ENCODE measurements around the gene UCHL3. TPM values are rescaled to one million over a fixed set of nuclear protein-coding genes. Genes with fewer than 3 reads are reported as not detected.

The UCHL3 gene
- total and polyA plus RNA-seq, 10 of the 15 experiments (the other 5 are each of a cell fraction or from before 2014, with no cell fraction given), result 52.5 to 179 (median 104) TPM

DNA sequence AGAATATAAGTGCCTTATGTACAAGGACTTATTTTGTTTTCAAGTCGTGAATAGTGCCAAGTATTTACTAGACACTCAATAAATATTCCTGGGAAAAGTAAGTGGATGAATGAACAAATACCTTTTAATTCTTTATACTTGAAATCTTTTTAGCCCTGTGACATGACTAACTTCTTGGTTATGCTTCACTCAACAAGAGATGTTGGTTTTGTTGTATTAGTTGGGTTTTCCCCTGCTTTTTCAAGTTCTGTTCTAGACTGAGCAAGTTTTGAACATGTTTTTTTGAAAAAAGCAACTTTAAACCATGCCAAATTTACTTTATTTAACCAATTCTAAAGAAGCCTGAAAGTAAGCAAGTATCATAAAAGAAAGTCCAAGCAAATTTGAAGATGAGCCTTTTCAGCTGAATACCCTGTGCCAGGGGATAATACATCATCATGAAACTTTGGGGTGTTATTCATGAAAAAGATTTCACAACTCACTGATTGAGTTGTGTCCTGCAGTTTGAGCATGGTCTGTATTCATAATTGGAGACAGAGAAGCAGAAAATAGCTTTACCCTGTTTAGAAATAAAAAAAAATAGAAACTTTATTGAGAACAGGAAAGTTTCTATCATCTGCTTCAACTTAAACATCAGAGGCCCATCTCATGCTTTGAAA is 97.7 kb downstream of the UCHL3 start (continued):
- TF ChIP-seq ZNF384 (IDR thresholded peaks at IDR 0.05; ENCODE audit: borderline replicate concordance, low read depth, low read length), result peak; percentile 29; the same call in 1 of the 2 replicates
- TF ChIP-seq, protein P1, sequence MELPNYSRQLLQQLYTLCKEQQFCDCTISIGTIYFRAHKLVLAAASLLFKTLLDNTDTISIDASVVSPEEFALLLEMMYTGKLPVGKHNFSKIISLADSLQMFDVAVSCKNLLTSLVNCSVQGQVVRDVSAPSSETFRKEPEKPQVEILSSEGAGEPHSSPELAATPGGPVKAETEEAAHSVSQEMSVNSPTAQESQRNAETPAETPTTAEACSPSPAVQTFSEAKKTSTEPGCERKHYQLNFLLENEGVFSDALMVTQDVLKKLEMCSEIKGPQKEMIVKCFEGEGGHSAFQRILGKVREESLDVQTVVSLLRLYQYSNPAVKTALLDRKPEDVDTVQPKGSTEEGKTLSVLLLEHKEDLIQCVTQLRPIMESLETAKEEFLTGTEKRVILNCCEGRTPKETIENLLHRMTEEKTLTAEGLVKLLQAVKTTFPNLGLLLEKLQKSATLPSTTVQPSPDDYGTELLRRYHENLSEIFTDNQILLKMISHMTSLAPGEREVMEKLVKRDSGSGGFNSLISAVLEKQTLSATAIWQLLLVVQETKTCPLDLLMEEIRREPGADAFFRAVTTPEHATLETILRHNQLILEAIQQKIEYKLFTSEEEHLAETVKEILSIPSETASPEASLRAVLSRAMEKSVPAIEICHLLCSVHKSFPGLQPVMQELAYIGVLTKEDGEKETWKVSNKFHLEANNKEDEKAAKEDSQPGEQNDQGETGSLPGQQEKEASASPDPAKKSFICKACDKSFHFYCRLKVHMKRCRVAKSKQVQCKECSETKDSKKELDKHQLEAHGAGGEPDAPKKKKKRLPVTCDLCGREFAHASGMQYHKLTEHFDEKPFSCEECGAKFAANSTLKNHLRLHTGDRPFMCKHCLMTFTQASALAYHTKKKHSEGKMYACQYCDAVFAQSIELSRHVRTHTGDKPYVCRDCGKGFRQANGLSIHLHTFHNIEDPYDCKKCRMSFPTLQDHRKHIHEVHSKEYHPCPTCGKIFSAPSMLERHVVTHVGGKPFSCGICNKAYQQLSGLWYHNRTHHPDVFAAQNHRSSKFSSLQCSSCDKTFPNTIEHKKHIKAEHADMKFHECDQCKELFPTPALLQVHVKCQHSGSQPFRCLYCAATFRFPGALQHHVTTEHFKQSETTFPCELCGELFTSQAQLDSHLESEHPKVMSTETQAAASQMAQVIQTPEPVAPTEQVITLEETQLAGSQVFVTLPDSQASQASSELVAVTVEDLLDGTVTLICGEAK (IDR thresholded peaks at IDR 0.05; ENCODE audit: borderline replicate concordance), result peak; percentile 92
- TF ChIP-seq, protein P2, sequence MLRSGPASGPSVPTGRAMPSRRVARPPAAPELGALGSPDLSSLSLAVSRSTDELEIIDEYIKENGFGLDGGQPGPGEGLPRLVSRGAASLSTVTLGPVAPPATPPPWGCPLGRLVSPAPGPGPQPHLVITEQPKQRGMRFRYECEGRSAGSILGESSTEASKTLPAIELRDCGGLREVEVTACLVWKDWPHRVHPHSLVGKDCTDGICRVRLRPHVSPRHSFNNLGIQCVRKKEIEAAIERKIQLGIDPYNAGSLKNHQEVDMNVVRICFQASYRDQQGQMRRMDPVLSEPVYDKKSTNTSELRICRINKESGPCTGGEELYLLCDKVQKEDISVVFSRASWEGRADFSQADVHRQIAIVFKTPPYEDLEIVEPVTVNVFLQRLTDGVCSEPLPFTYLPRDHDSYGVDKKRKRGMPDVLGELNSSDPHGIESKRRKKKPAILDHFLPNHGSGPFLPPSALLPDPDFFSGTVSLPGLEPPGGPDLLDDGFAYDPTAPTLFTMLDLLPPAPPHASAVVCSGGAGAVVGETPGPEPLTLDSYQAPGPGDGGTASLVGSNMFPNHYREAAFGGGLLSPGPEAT (IDR thresholded peaks at IDR 0.05; ENCODE audit: low read depth), result peak; percentile 62

GRCh38 chr13:75648446-75648845 is 98.9 kb downstream of the UCHL3 start:
- Histone ChIP-seq H4K20me1 (ENCODE audit: control insufficient read depth, insufficient read depth) (no peaks in the 10 kb centered on the region), H3K4me3 (no peak overlapping the region), H3K4me2 (ENCODE audit: control insufficient read depth, insufficient read depth) (peak overlapping the region; percentile 38; the same call in 1 of the 2 replicates), H3K4me1 (ENCODE audit: control insufficient read depth, insufficient read depth, low read length) (peaks cover 24% of the 10 kb centered on the region), H3K9ac (ENCODE audit: control insufficient read depth, insufficient read depth, low read length) (no peak overlapping the region), H2AFZ (ENCODE audit: control insufficient read depth, low read depth, low read length) (no peak overlapping the region), H3K9me3 (replicated peaks; ENCODE audit: control insufficient read depth, insufficient read depth, low read length) (no peaks in the 10 kb centered on the region), H3K79me2 (ENCODE audit: control insufficient read depth, insufficient read depth, low read length) (no peaks in the 10 kb centered on the region; the same call in 1 of the 2 replicates), H3K27ac (ENCODE audit: control insufficient read depth, insufficient read depth) (peak overlapping the region; percentile 76), H3K36me3 (ENCODE audit: control insufficient read depth in 2 of 2, insufficient read depth in 2 of 2, low read length in 1 of 2) (no peaks in the 10 kb centered on the region), H3K27me3 (replicated peaks in 1 of 2; ENCODE audit: control insufficient read depth in 2 of 2, insufficient read depth in 2 of 2, low read length in 1 of 2) (no peaks in the 10 kb centered on the region)
- no peak for FAIRE-seq
- in situ Hi-C loops (cut with MboI), result no loop called here
- ChIA-PET RAD21 (ENCODE audit: unreplicated experiment) (interaction anchor here (1.0 to 1.6 kb wide), 3 partner anchors 9 to 113 kb away, joined by 3 to 7 read pairs (median 3); no protein-coding TSS in a partner anchor), POLR2A (no interaction called here), CTCF (interaction anchor here (1.6 to 2.2 kb wide), 2 partner anchors 47 to 222 kb away, joined by 4 to 7 read pairs; no protein-coding TSS in a partner anchor), SMC1A (ENCODE audit: uncharacterized antibody, unreplicated experiment) (interaction anchor here (0.5 to 1.8 kb wide), 6 partner anchors 9 to 198 kb away, joined by 3 to 10 read pairs (median 4); no protein-coding TSS in a partner anchor)
- no peak for DNase-seq (ENCODE audit: low read depth, low spot score)
- TF ChIP-seq NR2C1 (IDR thresholded peaks at IDR 0.05) (no peak), ZNF384 (IDR thresholded peaks at IDR 0.05; ENCODE audit: borderline replicate concordance, low read depth, low read length) (no peak), MTA2 (IDR thresholded peaks at IDR 0.05; ENCODE audit: low read depth) (no peak), RAD21 (IDR thresholded peaks at IDR 0.05; ENCODE audit: insufficient read depth, low read depth, low read length) (no peak), BMI1 (IDR thresholded peaks at IDR 0.05; ENCODE audit: borderline replicate concordance) (no peak), ZNF207 (IDR thresholded peaks at IDR 0.05; ENCODE audit: borderline replicate concordance) (no peak), TAF1 (IDR thresholded peaks at IDR 0.05; ENCODE audit: borderline replicate concordance, low read depth, low read length) (no peak), CREB1 (IDR thresholded peaks at IDR 0.05; ENCODE audit: low read depth) (no peak), STAT3 (IDR thresholded peaks at IDR 0.05; ENCODE audit: low read depth, low read length) (no peak), JUND (IDR thresholded peaks at IDR 0.05; ENCODE audit: low read depth, low read length) (no peak), CEBPB (IDR thresholded peaks at IDR 0.05; ENCODE audit: borderline replicate concordance in 1 of 2, low read depth in 2 of 2, low read length in 2 of 2) (no peak)
- intact Hi-C loops (cut with micrococcal nuclease; ENCODE audit: unreplicated experiment), result loop anchor here (10.0 kb wide), 1 partner anchor 274 kb away; no protein-coding TSS in a partner anchor
- 98% methylated on average over 2 of the region's 2 CpGs for WGBS (ENCODE audit: insufficient coverage, insufficient replicate concordance, low lambda C conversion rate, missing lambda C conversion rate)
- no peak for ATAC-seq
- BruUV-seq (replicated peaks), result no TSS peak
